NCI-H510A (cell line): ENCODE data around the gene ACER2.
A peak's percentile ranks its signal among the peaks of the same experiment; 100 is the strongest.
"Not testable (repeated sequence)": the region's sequence is repeated elsewhere in the genome, so short reads cannot be mapped to it uniquely, and the experiment has no call there.

Experiments used
- DNase-seq: peaks from one replicate; lab custom pipeline; 2025; lab: John Stamatoyannopoulos, UW

Gene ACER2

GRCh38 chr9:19409401-19410194 lies 789 bp downstream of the ACER2 start:
- no peak for DNase-seq

GRCh38 chr9:19410195-19410503 lies 1.3 kb downstream of the ACER2 start:
- no peak for DNase-seq

- DNase-seq = no peak
Observed at GRCh38 chr9:19410594-19410993, 1.8 kb downstream of the ACER2 start.

GRCh38 chr9:19411316-19411715 lies 2.5 kb downstream of the ACER2 start:
- no peak for DNase-seq

GRCh38 chr9:19413456-19413855 lies 4.6 kb downstream of the ACER2 start:
- DNase-seq = not testable (repeated sequence)

- DNase-seq = no peak
Observed at GRCh38 chr9:19416143-19416542, 7.3 kb downstream of the ACER2 start.

GRCh38 chr9:19420877-19421276 lies 12.1 kb downstream of the ACER2 start:
- DNase-seq = no peak

- DNase-seq = no peak
Observed at GRCh38 chr9:19423163-19423562, 14.4 kb downstream of the ACER2 start.

GRCh38 chr9:19424176-19424779 lies 15.5 kb downstream of the ACER2 start:
- no peak for DNase-seq

- DNase-seq = no peak
Observed at GRCh38 chr9:19429595-19429994, 20.8 kb downstream of the ACER2 start.

GRCh38 chr9:19430201-19430760 lies 21.5 kb downstream of the ACER2 start:
- no peak for DNase-seq

GRCh38 chr9:19431361-19432171 lies 22.8 kb downstream of the ACER2 start:
- no peak for DNase-seq

GRCh38 chr9:19432473-19432872 lies 23.7 kb downstream of the ACER2 start:
- DNase-seq = no peak

GRCh38 chr9:19433729-19434128 lies 24.9 kb downstream of the ACER2 start:
- not testable (repeated sequence) for DNase-seq

GRCh38 chr9:19440376-19440775 lies 31.6 kb downstream of the ACER2 start:
- no peak for DNase-seq

GRCh38 chr9:19440823-19441580 lies 32.2 kb downstream of the ACER2 start:
- no peak for DNase-seq

GRCh38 chr9:19441730-19442129 lies 32.9 kb downstream of the ACER2 start:
- DNase-seq = no peak

GRCh38 chr9:19442240-19442639 lies 33.4 kb downstream of the ACER2 start:
- no peak for DNase-seq

- DNase-seq = no peak
Observed at GRCh38 chr9:19445452-19445851, 36.6 kb downstream of the ACER2 start.

- DNase-seq = peak; percentile 33
Observed at GRCh38 chr9:19446361-19446861, 37.6 kb downstream of the ACER2 start.

- no peak for DNase-seq
Observed at GRCh38 chr9:19451240-19452087, 42.7 kb downstream of the ACER2 start.
